Neural cell (in vitro differentiated cells): Measurements from ENCODE around the gene GRID2IP. TPM values are rescaled to one million over a fixed set of nuclear protein-coding genes. Genes with fewer than 3 reads are reported as not detected.

ENCODE experiments used
- H2AFZ ChIP-seq: fragments of 200-600, 300-800 bp; sonication (generic), shearing (Covaris generic); 2 replicates; pipeline ENCODE4 v1.6.0; 2014; ENCODE audit warnings: low read depth, mild to moderate bottlenecking, antibody characterized with exemption, low read length, moderate library complexity
- H3F3A ChIP-seq: fragments of 200-600 bp; shearing (Covaris generic); 2 replicates; pipeline ENCODE4 v1.6.1; 2016; ENCODE audit warnings: mild to moderate bottlenecking, moderate library complexity, mixed read lengths, antibody characterized with exemption, low read length; ENCODE audit not compliant: insufficient read depth, poor library complexity, severe bottlenecking
- H3K27ac ChIP-seq: fragments of 200-600, 300-800 bp; sonication (generic), shearing (Covaris generic); 2 replicates; pipeline ENCODE4 v1.5.1; 2014; ENCODE audit warnings: mild to moderate bottlenecking, low read length, moderate library complexity
- H3K27me3 ChIP-seq: fragments of 300-800, 200-600 bp; sonication (generic), shearing (Covaris generic); 2 replicates; pipeline ENCODE4 v1.6.0; 2014; ENCODE audit warnings: mild to moderate bottlenecking, low read depth, low read length, moderate library complexity; ENCODE audit not compliant: insufficient read depth
- H3K36me3 ChIP-seq: fragments of 300-800, 200-600 bp; sonication (generic), shearing (Covaris generic); 2 replicates; pipeline ENCODE4 v1.5.1; 2014; ENCODE audit warnings: mild to moderate bottlenecking, antibody characterized with exemption, low read length, moderate library complexity; ENCODE audit not compliant: insufficient read depth
- H3K4me2 ChIP-seq: fragments of 300-800, 200-600 bp; sonication (generic), shearing (Covaris generic); 2 replicates; pipeline ENCODE4 v1.6.0; 2014; ENCODE audit warnings: mild to moderate bottlenecking, low read length
- H3K4me3 ChIP-seq: fragments of 300-800, 200-600 bp; sonication (generic), shearing (Covaris generic); 2 replicates; pipeline ENCODE4 v1.5.1; 2014; ENCODE audit warnings: mild to moderate bottlenecking, low read length, moderate library complexity
- H3K79me2 ChIP-seq: fragments of 200-600 bp; shearing (Covaris generic); replicated peaks from 2 replicates; pipeline ENCODE4 v1.6.0; 2014; ENCODE audit warnings: mild to moderate bottlenecking, low read length, moderate library complexity; ENCODE audit not compliant: insufficient read depth
- H3K9ac ChIP-seq: fragments of 300-800, 200-600 bp; sonication (generic), shearing (Covaris generic); 2 replicates; pipeline ENCODE4 v1.6.1; 2016; ENCODE audit warnings: mild to moderate bottlenecking, low read length, mixed read lengths
- H3K9me2 ChIP-seq: fragments of 200-600 bp; shearing (Covaris generic); 2 replicates; pipeline ENCODE4 v1.6.1; 2016; ENCODE audit warnings: mild to moderate bottlenecking, low read length, mixed read lengths; ENCODE audit not compliant: insufficient read depth
- H3K9me3 ChIP-seq: fragments of 200-600, 300-800 bp; sonication (generic), shearing (Covaris generic); 2 replicates; pipeline ENCODE4 v1.6.1; 2016; ENCODE audit warnings: mild to moderate bottlenecking, mixed run types, low read length, moderate library complexity, mixed read lengths
- H4K20me1 ChIP-seq: fragments of 200-600 bp; shearing (Covaris generic); 2 replicates; pipeline ENCODE4 v1.6.1; 2016; ENCODE audit warnings: mild to moderate bottlenecking, mixed run types; ENCODE audit not compliant: insufficient read depth
- CTCF ChIP-seq: fragments of 450-650 bp; IDR thresholded peaks from 2 replicates; pipeline ENCODE4 v1.5.1; 2014; ENCODE audit warnings: antibody characterized with exemption, mild to moderate bottlenecking, moderate library complexity; ENCODE audit not compliant: poor library complexity, severe bottlenecking
- EP300 ChIP-seq: fragments of 450-650 bp; conservative IDR thresholded peaks from 2 replicates; pipeline ENCODE4 v1.6.1; 2014; ENCODE audit warnings: antibody characterized with exemption, mild to moderate bottlenecking, moderate library complexity; ENCODE audit not compliant: poor library complexity, severe bottlenecking
- EZH2 ChIP-seq: fragments of 200-600, 300-800 bp; shearing (Covaris generic), sonication (generic); IDR thresholded peaks from 2 replicates; pipeline ENCODE4 v1.6.1; 2014; ENCODE audit warnings: antibody characterized with exemption, low read length, borderline replicate concordance, mild to moderate bottlenecking; ENCODE audit not compliant: insufficient read depth, poor library complexity, severe bottlenecking
- MXI1 ChIP-seq: fragments of 450-650 bp; conservative IDR thresholded peaks from 2 replicates; pipeline ENCODE4 v1.6.1; 2014; ENCODE audit warnings: antibody characterized with exemption, mild to moderate bottlenecking; ENCODE audit not compliant: poor library complexity, severe bottlenecking
- POLR2AphosphoS5 ChIP-seq: IDR thresholded peaks from 2 replicates; pipeline ENCODE4 v1.6.1; 2012
- RAD21 ChIP-seq: fragments of 450-650 bp; conservative IDR thresholded peaks from 2 replicates; pipeline ENCODE4 v1.6.1; 2014; ENCODE audit warnings: antibody characterized with exemption, mild to moderate bottlenecking, moderate library complexity
- SMC3 ChIP-seq: fragments of 450-650 bp; conservative IDR thresholded peaks from 2 replicates; pipeline ENCODE4 v1.6.1; 2014; ENCODE audit warnings: antibody characterized with exemption, mild to moderate bottlenecking, moderate library complexity; ENCODE audit not compliant: poor library complexity
- TAF1 ChIP-seq: IDR thresholded peaks from 2 replicates; pipeline ENCODE4 v1.6.1; 2012; ENCODE audit warnings: low read depth
- polyA plus RNA-seq: library from polyadenylated mRNA; depleted of rRNA; stranded (reverse); fragments of >200 nt; gene quantifications from 2 replicates; pipeline ENCODE4 v1.2.3, GENCODE V29; 2014
- TF ChIP-seq, protein P1 (sequence below): IDR thresholded peaks from 2 replicates; pipeline ENCODE4 v1.6.1; 2012; ENCODE audit warnings: borderline replicate concordance

GRID2IP gene
- polyA plus RNA-seq, 1 donor from 2014 or later, result 0.32 TPM

- Histone ChIP-seq H3K27ac (no peak overlapping the region), H2AFZ (no peak overlapping the region), H3K9ac (no peak overlapping the region), H3F3A (no peaks in the 10 kb centered on the region), H3K9me2 (no peaks in the 10 kb centered on the region), H3K9me3 (no peaks in the 10 kb centered on the region), H3K4me3 (no peak overlapping the region), H3K4me2 (no peak overlapping the region), H3K27me3 (no peaks in the 10 kb centered on the region), H4K20me1 (no peaks in the 10 kb centered on the region), H3K79me2 (peaks cover 53% of the 10 kb centered on the region), H3K36me3 (no peaks in the 10 kb centered on the region)
- TF ChIP-seq SMC3 (no peak), RAD21 (no peak), TAF1 (no peak), CTCF (no peak), POLR2AphosphoS5 (no peak), EP300 (no peak), MXI1 (no peak), EZH2 (no peak)
- TF ChIP-seq, protein P1, sequence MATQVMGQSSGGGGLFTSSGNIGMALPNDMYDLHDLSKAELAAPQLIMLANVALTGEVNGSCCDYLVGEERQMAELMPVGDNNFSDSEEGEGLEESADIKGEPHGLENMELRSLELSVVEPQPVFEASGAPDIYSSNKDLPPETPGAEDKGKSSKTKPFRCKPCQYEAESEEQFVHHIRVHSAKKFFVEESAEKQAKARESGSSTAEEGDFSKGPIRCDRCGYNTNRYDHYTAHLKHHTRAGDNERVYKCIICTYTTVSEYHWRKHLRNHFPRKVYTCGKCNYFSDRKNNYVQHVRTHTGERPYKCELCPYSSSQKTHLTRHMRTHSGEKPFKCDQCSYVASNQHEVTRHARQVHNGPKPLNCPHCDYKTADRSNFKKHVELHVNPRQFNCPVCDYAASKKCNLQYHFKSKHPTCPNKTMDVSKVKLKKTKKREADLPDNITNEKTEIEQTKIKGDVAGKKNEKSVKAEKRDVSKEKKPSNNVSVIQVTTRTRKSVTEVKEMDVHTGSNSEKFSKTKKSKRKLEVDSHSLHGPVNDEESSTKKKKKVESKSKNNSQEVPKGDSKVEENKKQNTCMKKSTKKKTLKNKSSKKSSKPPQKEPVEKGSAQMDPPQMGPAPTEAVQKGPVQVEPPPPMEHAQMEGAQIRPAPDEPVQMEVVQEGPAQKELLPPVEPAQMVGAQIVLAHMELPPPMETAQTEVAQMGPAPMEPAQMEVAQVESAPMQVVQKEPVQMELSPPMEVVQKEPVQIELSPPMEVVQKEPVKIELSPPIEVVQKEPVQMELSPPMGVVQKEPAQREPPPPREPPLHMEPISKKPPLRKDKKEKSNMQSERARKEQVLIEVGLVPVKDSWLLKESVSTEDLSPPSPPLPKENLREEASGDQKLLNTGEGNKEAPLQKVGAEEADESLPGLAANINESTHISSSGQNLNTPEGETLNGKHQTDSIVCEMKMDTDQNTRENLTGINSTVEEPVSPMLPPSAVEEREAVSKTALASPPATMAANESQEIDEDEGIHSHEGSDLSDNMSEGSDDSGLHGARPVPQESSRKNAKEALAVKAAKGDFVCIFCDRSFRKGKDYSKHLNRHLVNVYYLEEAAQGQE, result no peak
These were observed 74.0 kb downstream of the GRID2IP start for GRCh38 chr7:6477318-6477660.

DNA sequence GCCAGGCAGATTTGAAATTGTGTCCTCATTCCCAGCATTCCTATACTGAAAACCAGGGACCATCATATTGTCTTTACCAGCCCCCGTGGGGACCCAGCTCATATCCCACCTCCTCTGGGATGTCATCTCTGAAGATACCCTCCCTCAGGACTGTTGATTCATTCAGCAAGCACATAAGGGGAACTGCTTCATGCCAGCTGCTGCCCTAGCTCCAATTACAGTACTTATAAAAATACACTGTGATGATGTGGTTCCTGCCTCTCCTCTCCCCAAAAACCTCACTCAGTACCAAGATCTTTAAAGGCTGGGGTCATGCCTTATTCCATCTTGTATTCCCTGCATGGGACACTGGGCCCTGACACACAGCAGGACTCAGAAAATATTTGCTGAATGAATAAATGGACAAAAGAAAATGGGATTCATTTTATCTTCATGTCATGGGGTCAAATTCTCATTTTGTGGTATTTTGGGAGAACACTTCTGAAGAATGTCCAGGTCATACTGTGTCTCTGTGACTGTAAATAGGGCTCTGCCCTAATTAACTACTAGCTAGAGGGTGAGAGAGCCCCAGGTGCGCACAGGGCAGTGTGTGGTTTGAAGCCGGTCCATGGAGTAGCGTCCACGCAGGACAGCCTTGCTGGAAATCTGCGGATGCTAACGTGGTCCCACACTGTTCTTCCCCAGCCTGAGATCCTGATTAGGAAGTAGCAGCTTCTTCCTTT is 74.5 kb downstream of the GRID2IP start:
- Histone ChIP-seq H3K36me3 (no peaks in the 10 kb centered on the region), H3K4me2 (no peak overlapping the region), H3K9me2 (no peaks in the 10 kb centered on the region), H2AFZ (no peak overlapping the region), H3F3A (no peaks in the 10 kb centered on the region), H3K79me2 (peaks cover 49% of the 10 kb centered on the region), H4K20me1 (no peaks in the 10 kb centered on the region), H3K4me3 (no peak overlapping the region), H3K9ac (no peak overlapping the region), H3K27me3 (no peaks in the 10 kb centered on the region), H3K27ac (no peak overlapping the region), H3K9me3 (no peaks in the 10 kb centered on the region)
- TF ChIP-seq EP300 (no peak), RAD21 (no peak)
